IPS-NIHi7 (cell line): ENCODE results near the gene SFTPA2.
"Not testable (repeated sequence)": the region's sequence is repeated elsewhere in the genome, so short reads cannot be mapped to it uniquely, and the experiment has no call there.

Experiments
- DNase-seq: peaks from one replicate; pipeline ENCODE4 v3.0.0; 2012; ENCODE audit warnings: mixed read lengths; ENCODE audit errors: extremely low spot score

SFTPA2 gene

DNA sequence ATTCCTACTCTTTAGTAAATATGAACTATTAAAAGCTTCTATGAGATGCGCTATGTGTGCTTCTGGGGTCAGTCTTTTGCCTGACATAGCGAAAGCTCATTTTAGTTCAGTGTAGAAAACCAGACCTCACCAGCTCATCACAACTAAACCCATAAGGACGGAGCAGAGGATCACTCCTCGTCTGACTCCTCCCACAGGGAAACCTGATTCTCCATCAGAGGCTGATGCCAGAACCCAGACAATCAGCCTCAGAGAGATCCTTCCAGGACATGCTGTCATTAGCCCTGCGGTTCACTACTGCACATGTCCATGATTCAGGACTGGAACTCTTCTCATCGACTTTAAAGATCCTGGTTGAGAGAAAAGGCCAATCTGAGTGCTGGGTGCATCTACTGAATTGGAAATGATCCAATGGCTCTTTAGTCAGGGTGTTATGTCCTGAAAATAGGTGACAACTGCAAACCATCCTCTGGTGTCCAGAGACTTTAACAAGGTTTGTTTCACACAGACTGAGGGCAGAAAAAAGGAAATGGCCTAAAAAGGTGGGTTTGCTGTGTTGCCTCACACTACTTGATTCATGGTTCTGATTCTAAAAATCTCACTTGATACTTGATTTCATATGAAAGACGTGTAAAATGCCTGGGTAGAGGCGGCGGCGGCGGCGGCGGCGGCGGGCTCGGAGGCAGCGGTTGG, 48.2 kb downstream of the SFTPA2 start, which contains the start of gene EIF5AL1:
Gene EIF5AL1 (plus strand): TSS at position 643 of the 693 bp plus-strand sequence. CDS start 117 bp downstream, outside the sequence.
- DNase-seq, result not testable (repeated sequence)

- not testable (repeated sequence) for DNase-seq
These were observed 50.2 kb downstream of the SFTPA2 start for GRCh38 chr10:79509934-79510508.

- not testable (repeated sequence) for DNase-seq
These were observed 50.8 kb downstream of the SFTPA2 start for GRCh38 chr10:79509306-79509933.

DNA sequence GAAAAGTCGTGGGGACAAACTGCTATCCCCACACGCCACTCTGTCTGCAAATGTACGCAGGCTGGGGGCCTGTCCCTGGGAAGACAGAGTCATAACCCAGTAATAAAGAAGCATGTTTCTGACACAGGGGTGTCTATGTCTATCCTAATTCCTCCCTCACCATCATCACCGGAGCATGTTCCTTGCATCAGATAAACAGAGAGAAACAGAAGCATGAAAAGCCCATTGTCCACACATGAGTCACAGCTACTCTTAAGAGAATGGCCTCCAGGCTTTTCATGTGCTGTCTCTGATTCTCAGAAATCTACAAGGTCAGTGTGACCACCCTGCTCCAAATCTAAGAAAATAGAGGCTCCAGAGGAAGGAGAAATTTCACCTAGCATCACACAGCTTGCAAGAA, 52.0 kb downstream of the SFTPA2 start:
- not testable (repeated sequence) for DNase-seq

- no peak for DNase-seq
These were observed 52.6 kb downstream of the SFTPA2 start for GRCh38 chr10:79507440-79508167.
